Hepatocyte (in vitro differentiated cells): ENCODE results near the gene TCF7L2. TPM values are rescaled to one million over a fixed set of nuclear protein-coding genes. Genes with fewer than 3 reads are reported as not detected.
"Not testable (repeated sequence)": the region's sequence is repeated elsewhere in the genome, so short reads cannot be mapped to it uniquely, and the experiment has no call there.

Experiments
- DNase-seq: peaks from one replicate; pipeline ENCODE4 v3.0.0-alpha.2; 2016; ENCODE audit warnings: low spot score
- H2AFZ ChIP-seq: fragments of 200-600 bp; sonication (generic); 2 replicates; pipeline ENCODE4 v1.6.0; 2016; ENCODE audit warnings: antibody characterized with exemption, mild to moderate bottlenecking
- H3K27ac ChIP-seq: fragments of 200-600 bp; sonication (generic); 2 replicates; pipeline ENCODE4 v1.5.1; 2016; ENCODE audit warnings: mild to moderate bottlenecking
- H3K27me3 ChIP-seq: fragments of 200-600 bp; sonication (generic); 2 replicates; pipeline ENCODE4 v1.6.1; 2016
- H3K36me3 ChIP-seq: fragments of 200-600 bp; sonication (generic); replicated peaks from 2 replicates; pipeline ENCODE4 v1.5.1; 2016; ENCODE audit warnings: low read depth; ENCODE audit not compliant: insufficient read depth
- H3K4me1 ChIP-seq: fragments of 200-600 bp; sonication (generic); 2 replicates; pipeline ENCODE4 v1.5.1; 2016; ENCODE audit warnings: mild to moderate bottlenecking, moderate library complexity; ENCODE audit not compliant: insufficient read depth
- H3K4me2 ChIP-seq: fragments of 200-600 bp; sonication (generic); 2 replicates; pipeline ENCODE4 v1.6.0; 2016
- H3K4me3 ChIP-seq: fragments of 200-600 bp; sonication (generic); 2 replicates; pipeline ENCODE4 v1.5.1; 2016; ENCODE audit warnings: mild to moderate bottlenecking
- H3K79me2 ChIP-seq: fragments of 200-600 bp; sonication (generic); 2 replicates; pipeline ENCODE4 v1.6.0; 2017; ENCODE audit warnings: mild to moderate bottlenecking
- H3K9me2 ChIP-seq: fragments of 200-600 bp; sonication (generic); replicated peaks from 2 replicates; pipeline ENCODE4 v1.6.0; 2017; ENCODE audit warnings: mild to moderate bottlenecking; ENCODE audit not compliant: insufficient read depth
- H3K9me3 ChIP-seq: fragments of 200-600 bp; sonication (generic); 2 replicates; pipeline ENCODE4 v1.5.1; 2016; ENCODE audit warnings: low read depth, mild to moderate bottlenecking
- H4K20me1 ChIP-seq: fragments of 200-600 bp; sonication (generic); 2 replicates; pipeline ENCODE4 v1.6.0; 2016; ENCODE audit warnings: mild to moderate bottlenecking; ENCODE audit not compliant: insufficient read depth, poor library complexity, severe bottlenecking
- EZH2 ChIP-seq: fragments of 200-600 bp; sonication (generic); IDR thresholded peaks from 2 replicates; pipeline ENCODE4 v1.6.1; 2016; ENCODE audit warnings: antibody characterized with exemption, mild to moderate bottlenecking, borderline replicate concordance
- EZH2phosphoT487 ChIP-seq: fragments of 200-600 bp; sonication (generic); IDR thresholded peaks from one replicate; pipeline ENCODE4 v1.6.1; 2018; ENCODE audit warnings: antibody characterized with exemption, mild to moderate bottlenecking, low read depth, moderate library complexity; ENCODE audit not compliant: unreplicated experiment, severe bottlenecking
- WGBS: methylation state at CpG from one replicate; pipeline ENCODE4 v1.1.6; 2016; ENCODE audit warnings: low lambda C conversion rate; ENCODE audit errors: missing lambda C conversion rate; 5-methylcytosine and 5-hydroxymethylcytosine counted together
- polyA plus RNA-seq: library from polyadenylated mRNA; unstranded; fragments of >200 nt; fragmentation: Nextera tagmentation; extraction: Ambion mirVana; gene quantifications from 2 replicates; pipeline ENCODE4 v1.2.1, GENCODE V29; 2016
- total RNA-seq: library from RNA; depleted of rRNA; stranded (reverse); fragments of >200 nt; gene quantifications from 2 replicates; pipeline ENCODE4 v1.2.3, GENCODE V29; 2014
- TF ChIP-seq, protein P1 (sequence below): fragments of 200-600 bp; sonication (generic); IDR thresholded peaks from 2 replicates; pipeline ENCODE4 v1.5.1; 2016; ENCODE audit warnings: antibody characterized with exemption, mild to moderate bottlenecking; ENCODE audit not compliant: poor library complexity

TCF7L2 gene
- total and polyA plus RNA-seq, 2 experiments from 2014 or later: 14.8 to 28.8 TPM

DNA sequence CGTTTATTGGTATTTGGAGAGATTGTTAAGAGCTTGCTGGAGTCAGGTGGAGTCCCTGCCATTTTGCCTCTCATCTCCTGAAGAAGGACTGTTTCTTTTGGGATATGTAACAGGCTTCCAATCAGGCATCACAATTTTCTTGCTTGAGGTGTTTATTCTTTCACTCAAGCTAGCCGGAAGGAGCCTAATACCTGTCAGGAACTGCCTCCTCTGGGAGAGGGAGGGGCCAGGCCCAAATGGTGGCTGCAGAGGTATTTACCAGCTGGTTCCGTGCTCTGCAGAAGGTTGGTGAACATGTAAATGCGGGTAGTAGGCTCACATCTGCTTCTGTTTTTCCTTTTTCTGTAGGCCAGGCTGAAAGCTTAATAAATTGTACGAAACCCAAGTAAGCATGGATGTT lies 114.0 kb downstream of the TCF7L2 start:
- peaks cover 52% of the 10 kb centered on the region for H3K4me1 ChIP-seq
- WGBS: 80% methylated on average over 5 of the region's 5 CpGs
- peak overlapping the region; percentile 21 for H3K4me2 ChIP-seq
- no peak overlapping the region for H2AFZ ChIP-seq
- no peaks in the 10 kb centered on the region for H3K9me2 ChIP-seq
- no peaks in the 10 kb centered on the region for H3K36me3 ChIP-seq
- peaks cover under 1% of the 10 kb centered on the region for H4K20me1 ChIP-seq
- H3K27me3 ChIP-seq: no peaks in the 10 kb centered on the region
- TF ChIP-seq, protein P1, sequence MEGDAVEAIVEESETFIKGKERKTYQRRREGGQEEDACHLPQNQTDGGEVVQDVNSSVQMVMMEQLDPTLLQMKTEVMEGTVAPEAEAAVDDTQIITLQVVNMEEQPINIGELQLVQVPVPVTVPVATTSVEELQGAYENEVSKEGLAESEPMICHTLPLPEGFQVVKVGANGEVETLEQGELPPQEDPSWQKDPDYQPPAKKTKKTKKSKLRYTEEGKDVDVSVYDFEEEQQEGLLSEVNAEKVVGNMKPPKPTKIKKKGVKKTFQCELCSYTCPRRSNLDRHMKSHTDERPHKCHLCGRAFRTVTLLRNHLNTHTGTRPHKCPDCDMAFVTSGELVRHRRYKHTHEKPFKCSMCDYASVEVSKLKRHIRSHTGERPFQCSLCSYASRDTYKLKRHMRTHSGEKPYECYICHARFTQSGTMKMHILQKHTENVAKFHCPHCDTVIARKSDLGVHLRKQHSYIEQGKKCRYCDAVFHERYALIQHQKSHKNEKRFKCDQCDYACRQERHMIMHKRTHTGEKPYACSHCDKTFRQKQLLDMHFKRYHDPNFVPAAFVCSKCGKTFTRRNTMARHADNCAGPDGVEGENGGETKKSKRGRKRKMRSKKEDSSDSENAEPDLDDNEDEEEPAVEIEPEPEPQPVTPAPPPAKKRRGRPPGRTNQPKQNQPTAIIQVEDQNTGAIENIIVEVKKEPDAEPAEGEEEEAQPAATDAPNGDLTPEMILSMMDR: no peak
- TF ChIP-seq EZH2phosphoT487: no peak
- no peak for TF ChIP-seq EZH2
- no peak overlapping the region for H3K4me3 ChIP-seq
- H3K79me2 ChIP-seq: peaks cover 82% of the 10 kb centered on the region
- DNase-seq: no peak
- H3K9me3 ChIP-seq: no peaks in the 10 kb centered on the region
- H3K27ac ChIP-seq: no peak overlapping the region

GRCh38 chr10:113066120-113066519 lies 116.1 kb downstream of the TCF7L2 start:
- H3K27me3 ChIP-seq, H4K20me1 ChIP-seq, H3K9me2 ChIP-seq, H3K4me2 ChIP-seq, H3K4me3 ChIP-seq, H3K36me3 ChIP-seq, H2AFZ ChIP-seq, DNase-seq, H3K9me3 ChIP-seq: not testable (repeated sequence)
- peaks cover 94% of the 10 kb centered on the region for H3K79me2 ChIP-seq
- peak overlapping the region; percentile 44 for H3K27ac ChIP-seq
- WGBS: 86% methylated on average over 8 of the region's 8 CpGs
- H3K4me1 ChIP-seq: peaks cover 31% of the 10 kb centered on the region

DNA sequence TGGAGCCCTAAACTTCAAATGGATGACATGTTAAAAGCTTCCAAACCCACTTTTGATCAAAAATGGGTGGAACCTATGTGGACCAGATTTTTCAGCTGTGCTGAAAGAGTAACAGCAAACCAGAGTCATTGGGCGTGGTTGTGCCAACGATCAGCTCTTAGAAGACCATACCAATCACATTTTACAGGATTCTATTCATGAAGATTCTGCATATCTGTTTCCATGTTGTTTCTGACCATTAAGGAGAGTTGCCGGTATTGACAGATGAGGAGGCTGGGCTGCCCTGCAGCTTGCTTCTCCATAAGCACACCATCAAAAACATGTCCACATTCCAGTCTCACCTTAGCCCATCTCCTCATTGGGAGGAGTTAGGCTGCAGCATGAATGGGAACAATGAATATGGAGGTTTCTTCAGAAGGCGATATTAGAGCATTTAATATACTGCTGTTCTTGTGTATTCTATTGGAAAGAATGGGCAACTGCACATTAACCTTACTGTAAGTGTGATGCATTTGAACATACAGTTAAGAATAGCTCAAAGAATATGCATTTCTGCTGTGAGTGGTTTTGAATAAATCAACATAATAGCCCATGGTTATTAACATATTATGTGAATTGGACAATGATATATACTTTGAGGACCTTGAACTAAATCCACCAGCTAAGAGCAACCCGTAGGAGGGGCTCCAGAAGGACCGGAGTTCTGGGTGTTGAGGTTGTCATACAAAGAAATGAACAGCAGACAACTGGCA lies 116.7 kb downstream of the TCF7L2 start:
- Histone ChIP-seq H3K36me3 (no peaks in the 10 kb centered on the region), H3K9me3 (no peaks in the 10 kb centered on the region), H3K27ac (peak overlapping the region; percentile 31), H4K20me1 (no peaks in the 10 kb centered on the region), H3K4me1 (peaks cover 25% of the 10 kb centered on the region), H2AFZ (no peak overlapping the region), H3K79me2 (peaks cover 94% of the 10 kb centered on the region), H3K9me2 (no peaks in the 10 kb centered on the region), H3K4me3 (no peak overlapping the region), H3K4me2 (no peak overlapping the region), H3K27me3 (no peaks in the 10 kb centered on the region)
- DNase-seq: no peak
- TF ChIP-seq EZH2phosphoT487 (no peak), EZH2 (no peak)
- TF ChIP-seq, protein P1: no peak
- 92% methylated on average over 6 of the region's 6 CpGs for WGBS

DNA sequence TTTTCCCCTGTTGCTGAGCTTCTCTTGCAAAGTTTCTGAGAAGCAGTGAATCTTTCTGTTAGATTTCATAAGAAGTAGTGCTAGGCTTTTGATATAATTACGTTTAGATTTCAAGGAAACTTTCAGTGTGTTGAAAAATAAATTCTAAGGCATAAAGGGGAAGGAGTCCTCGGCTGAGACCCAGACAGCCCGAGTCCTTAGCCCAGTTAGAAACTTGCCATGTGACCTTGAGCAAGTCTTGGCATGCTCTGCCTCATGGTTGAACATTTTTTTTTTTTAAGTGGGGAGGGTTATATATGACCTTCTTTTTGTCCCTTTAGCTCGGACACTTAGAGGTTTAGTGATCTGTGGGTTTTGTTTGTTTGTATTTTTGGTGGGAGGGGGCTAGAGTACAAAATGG lies 117.5 kb downstream of the TCF7L2 start:
- Histone ChIP-seq H4K20me1 (no peaks in the 10 kb centered on the region), H2AFZ (no peak overlapping the region), H3K9me3 (no peaks in the 10 kb centered on the region), H3K4me1 (peaks cover 20% of the 10 kb centered on the region), H3K4me3 (no peak overlapping the region), H3K27ac (peak overlapping the region; percentile 31), H3K79me2 (peaks cover 94% of the 10 kb centered on the region), H3K4me2 (no peak overlapping the region), H3K27me3 (no peaks in the 10 kb centered on the region), H3K9me2 (no peaks in the 10 kb centered on the region), H3K36me3 (no peaks in the 10 kb centered on the region)
- WGBS: 86% methylated on average over 4 of the region's 4 CpGs
- TF ChIP-seq EZH2 (no peak), EZH2phosphoT487 (no peak)
- TF ChIP-seq, protein P1: no peak
- DNase-seq: no peak
